ENCODE data around the gene CDCA8. TPM values are rescaled to one million over a fixed set of nuclear protein-coding genes. Genes with fewer than 3 reads are reported as not detected.

The CDCA8 gene
- total RNA-seq, 1 experiment from 2014 or later: 51.7 TPM

- Histone ChIP-seq H2AFZ (ENCODE audit: low read depth, low read length, poor library complexity, severe bottlenecking) (no peak overlapping the region), H3K4me1 (ENCODE audit: control insufficient read depth in 1 of 2, insufficient read depth in 2 of 2, low read length in 2 of 2) (no peaks in the 10 kb centered on the region), H3K27me3 (ENCODE audit: insufficient read depth, low read length) (no peaks in the 10 kb centered on the region), H3K4me3 (replicated peaks in 1 of 2; ENCODE audit: low read depth in 1 of 2, low read length in 2 of 2) (no peak overlapping the region), H3K9me2 (ENCODE audit: insufficient read depth) (no peaks in the 10 kb centered on the region), H3K9ac (ENCODE audit: low read length) (no peak overlapping the region), H3K36me3 (ENCODE audit: control insufficient read depth in 1 of 2, insufficient read depth in 2 of 2, low read length in 2 of 2) (no peaks in the 10 kb centered on the region), H4K20me1 (ENCODE audit: insufficient read depth) (no peaks in the 10 kb centered on the region), H3K27ac (ENCODE audit: low read depth, low read length) (no peak overlapping the region), H3K9me3 (ENCODE audit: control insufficient read depth in 1 of 2, insufficient read depth in 1 of 2, low read depth in 1 of 2, low read length in 2 of 2) (no peaks in the 10 kb centered on the region), H3K4me2 (ENCODE audit: low read length) (no peak overlapping the region), H3K79me2 (ENCODE audit: insufficient read depth, low read length) (no peaks in the 10 kb centered on the region)
- ChIA-PET POLR2A (no interaction called here), RAD21 (ENCODE audit: low non-redundant PET in 1 of 2, low total read pairs in 2 of 2, uncharacterized antibody in 2 of 2, unreplicated experiment in 2 of 2) (no interaction called here), CTCF (no interaction called here)
- intact Hi-C loops (cut with micrococcal nuclease): no loop called here
- BruUV-seq (replicated peaks): no TSS peak
- TF ChIP-seq EZH2 (IDR thresholded peaks at IDR 0.05): no peak
- no peak for TF ChIP-seq EGR1 (IDR thresholded peaks at IDR 0.05; ENCODE audit: low read depth)
- TF ChIP-seq REST (IDR thresholded peaks at IDR 0.05; ENCODE audit: low read depth): no peak
- TF ChIP-seq ZNF274 (IDR thresholded peaks at IDR 0.05; ENCODE audit: low read depth, low read length): no peak
- TF ChIP-seq SP1 (IDR thresholded peaks at IDR 0.05; ENCODE audit: low read depth): no peak
- TF ChIP-seq POLR2A (IDR thresholded peaks at IDR 0.05; ENCODE audit: borderline replicate concordance, extremely low read depth, insufficient read depth, insufficient read length): no peak
- TF ChIP-seq SIN3A (IDR thresholded peaks at IDR 0.05; ENCODE audit: low read depth): no peak
- no peak for TF ChIP-seq RAD21 (IDR thresholded peaks at IDR 0.05; ENCODE audit: low read depth)
- TF ChIP-seq, protein P1, sequence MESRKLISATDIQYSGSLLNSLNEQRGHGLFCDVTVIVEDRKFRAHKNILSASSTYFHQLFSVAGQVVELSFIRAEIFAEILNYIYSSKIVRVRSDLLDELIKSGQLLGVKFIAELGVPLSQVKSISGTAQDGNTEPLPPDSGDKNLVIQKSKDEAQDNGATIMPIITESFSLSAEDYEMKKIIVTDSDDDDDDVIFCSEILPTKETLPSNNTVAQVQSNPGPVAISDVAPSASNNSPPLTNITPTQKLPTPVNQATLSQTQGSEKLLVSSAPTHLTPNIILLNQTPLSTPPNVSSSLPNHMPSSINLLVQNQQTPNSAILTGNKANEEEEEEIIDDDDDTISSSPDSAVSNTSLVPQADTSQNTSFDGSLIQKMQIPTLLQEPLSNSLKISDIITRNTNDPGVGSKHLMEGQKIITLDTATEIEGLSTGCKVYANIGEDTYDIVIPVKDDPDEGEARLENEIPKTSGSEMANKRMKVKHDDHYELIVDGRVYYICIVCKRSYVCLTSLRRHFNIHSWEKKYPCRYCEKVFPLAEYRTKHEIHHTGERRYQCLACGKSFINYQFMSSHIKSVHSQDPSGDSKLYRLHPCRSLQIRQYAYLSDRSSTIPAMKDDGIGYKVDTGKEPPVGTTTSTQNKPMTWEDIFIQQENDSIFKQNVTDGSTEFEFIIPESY (IDR thresholded peaks at IDR 0.05; ENCODE audit: extremely low read depth, insufficient replicate concordance, low read length): no peak
- TF ChIP-seq EZH2phosphoT487 (IDR thresholded peaks at IDR 0.05; ENCODE audit: borderline replicate concordance): no peak
- no peak for TF ChIP-seq FOSL1 (IDR thresholded peaks at IDR 0.05; ENCODE audit: low read depth)
- TF ChIP-seq MAX (IDR thresholded peaks at IDR 0.05): no peak
- TF ChIP-seq CBX3 (IDR thresholded peaks at IDR 0.05; ENCODE audit: low read depth): no peak
- TF ChIP-seq POLR2AphosphoS5 (IDR thresholded peaks at IDR 0.05; ENCODE audit: low read depth, low read length): no peak
- no peak for TF ChIP-seq CEBPB (IDR thresholded peaks at IDR 0.05; ENCODE audit: low read depth)
- TF ChIP-seq TCF7L2 (IDR thresholded peaks at IDR 0.05; ENCODE audit: borderline replicate concordance, extremely low read depth, insufficient read depth, insufficient read length): no peak
- no peak for TF ChIP-seq ELF1 (IDR thresholded peaks at IDR 0.05; ENCODE audit: borderline replicate concordance, low read depth)
- ATAC-seq (no peak), DNase-seq (ENCODE audit: low read depth, low spot score) (no peak)
These were observed 26.0 kb downstream of the CDCA8 start for GRCh38 chr1:37718181-37718900.
